Measurements from ENCODE around the gene RAET1L. TPM values are rescaled to one million over a fixed set of nuclear protein-coding genes. Genes with fewer than 3 reads are reported as not detected.
"Not testable (repeated sequence)": the region's sequence is repeated elsewhere in the genome, so short reads cannot be mapped to it uniquely, and the experiment has no call there.

Gene RAET1L
- total RNA-seq, 1 experiment from 2014 or later, result not detected

DNA sequence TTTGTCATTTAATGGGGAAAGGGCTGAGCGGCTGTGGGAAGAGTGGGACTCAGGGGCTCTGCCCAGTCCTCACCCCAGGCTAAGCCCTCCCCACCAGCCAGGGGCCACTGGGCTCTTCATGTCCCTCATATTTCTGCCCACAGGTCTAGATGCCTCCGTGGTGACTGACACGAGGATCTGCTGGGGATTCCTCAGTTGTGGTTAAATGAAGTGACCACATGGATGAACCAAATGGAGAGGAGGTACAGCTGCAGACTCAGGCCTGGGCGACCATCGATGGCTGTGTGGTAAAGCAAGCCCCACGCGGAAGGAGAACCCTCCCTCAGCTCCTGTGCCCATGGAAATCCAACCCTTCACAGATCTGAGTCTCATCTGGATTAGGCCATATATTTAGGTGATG lies 29.4 kb downstream of the RAET1L start:
- ChIA-PET CTCF (no interaction called here), POLR2A (ENCODE audit: low non-redundant PET) (no interaction called here)
- peaks cover 2% of the 10 kb centered on the region for H3K4me1 ChIP-seq (ENCODE audit: insufficient read depth, low read length, poor library complexity, severe bottlenecking)
- peaks cover 49% of the 10 kb centered on the region for H3K27me3 ChIP-seq (replicated peaks; ENCODE audit: insufficient read depth, low read depth, low read length, poor library complexity)
- no peaks in the 10 kb centered on the region for H3K36me3 ChIP-seq (ENCODE audit: insufficient read depth, low read length, poor library complexity, severe bottlenecking)
- DNase-seq (ENCODE audit: low spot score), result no peak
- H3K4me3 ChIP-seq (ENCODE audit: low read depth, low read length, poor library complexity, severe bottlenecking), result no peak overlapping the region
- H3K9me3 ChIP-seq (ENCODE audit: low read depth, low read length, poor library complexity, severe bottlenecking), result no peaks in the 10 kb centered on the region
- TF ChIP-seq, protein P1, sequence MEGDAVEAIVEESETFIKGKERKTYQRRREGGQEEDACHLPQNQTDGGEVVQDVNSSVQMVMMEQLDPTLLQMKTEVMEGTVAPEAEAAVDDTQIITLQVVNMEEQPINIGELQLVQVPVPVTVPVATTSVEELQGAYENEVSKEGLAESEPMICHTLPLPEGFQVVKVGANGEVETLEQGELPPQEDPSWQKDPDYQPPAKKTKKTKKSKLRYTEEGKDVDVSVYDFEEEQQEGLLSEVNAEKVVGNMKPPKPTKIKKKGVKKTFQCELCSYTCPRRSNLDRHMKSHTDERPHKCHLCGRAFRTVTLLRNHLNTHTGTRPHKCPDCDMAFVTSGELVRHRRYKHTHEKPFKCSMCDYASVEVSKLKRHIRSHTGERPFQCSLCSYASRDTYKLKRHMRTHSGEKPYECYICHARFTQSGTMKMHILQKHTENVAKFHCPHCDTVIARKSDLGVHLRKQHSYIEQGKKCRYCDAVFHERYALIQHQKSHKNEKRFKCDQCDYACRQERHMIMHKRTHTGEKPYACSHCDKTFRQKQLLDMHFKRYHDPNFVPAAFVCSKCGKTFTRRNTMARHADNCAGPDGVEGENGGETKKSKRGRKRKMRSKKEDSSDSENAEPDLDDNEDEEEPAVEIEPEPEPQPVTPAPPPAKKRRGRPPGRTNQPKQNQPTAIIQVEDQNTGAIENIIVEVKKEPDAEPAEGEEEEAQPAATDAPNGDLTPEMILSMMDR (conservative IDR thresholded peaks at IDR 0.05; ENCODE audit: low read depth, low read length), result no peak
- no peak for TF ChIP-seq EZH2 (IDR thresholded peaks at IDR 0.05; ENCODE audit: borderline replicate concordance, low read depth, low read length, poor library complexity, severe bottlenecking)
- no peak overlapping the region for H3K27ac ChIP-seq (ENCODE audit: low read depth, low read length, poor library complexity, severe bottlenecking)
- intact Hi-C loops (cut with micrococcal nuclease; ENCODE audit: unreplicated experiment), result no loop called here
- no TSS peak for BruUV-seq (replicated peaks)

DNA sequence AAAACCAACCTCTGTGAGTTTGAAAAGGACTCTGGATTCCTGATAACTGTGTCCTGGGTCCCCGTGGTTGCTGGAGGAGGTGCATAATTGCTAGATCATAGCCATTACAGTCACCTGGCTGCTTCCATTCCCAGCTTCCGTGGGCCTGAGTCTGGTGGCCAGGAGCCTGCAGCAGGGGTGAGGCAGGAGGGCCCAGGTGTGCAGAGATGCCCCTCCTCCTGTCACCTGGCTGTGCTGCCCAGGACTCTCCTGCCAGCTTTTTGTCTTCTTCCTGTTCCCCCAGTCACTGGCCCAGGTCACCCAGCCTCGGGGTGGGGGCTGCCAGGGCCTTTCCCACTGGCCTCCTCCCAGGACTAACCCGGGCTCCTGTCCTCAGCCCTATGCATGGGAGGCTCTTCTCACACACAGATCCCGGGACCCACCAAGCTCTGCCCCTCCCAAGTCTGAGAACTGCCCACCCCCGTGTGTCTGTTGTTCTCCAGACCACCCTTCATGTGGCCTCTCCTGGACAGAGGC lies 30.0 kb downstream of the RAET1L start:
- Histone ChIP-seq H3K4me1 (ENCODE audit: insufficient read depth, low read length, poor library complexity, severe bottlenecking) (peaks cover 8% of the 10 kb centered on the region), H3K27me3 (replicated peaks; ENCODE audit: insufficient read depth, low read depth, low read length, poor library complexity) (peaks cover 55% of the 10 kb centered on the region), H3K27ac (ENCODE audit: low read depth, low read length, poor library complexity, severe bottlenecking) (no peak overlapping the region), H3K9me3 (ENCODE audit: low read depth, low read length, poor library complexity, severe bottlenecking) (no peaks in the 10 kb centered on the region), H3K36me3 (ENCODE audit: insufficient read depth, low read length, poor library complexity, severe bottlenecking) (no peaks in the 10 kb centered on the region), H3K4me3 (ENCODE audit: low read depth, low read length, poor library complexity, severe bottlenecking) (no peak overlapping the region)
- intact Hi-C loops (cut with micrococcal nuclease; ENCODE audit: unreplicated experiment), result no loop called here
- BruUV-seq (replicated peaks), result no TSS peak
- POLR2A ChIA-PET (ENCODE audit: low non-redundant PET), result no interaction called here
- CTCF ChIA-PET, result no interaction called here
- DNase-seq (ENCODE audit: low spot score), result no peak
- TF ChIP-seq, protein P1 (conservative IDR thresholded peaks at IDR 0.05; ENCODE audit: low read depth, low read length), result no peak
- no peak for TF ChIP-seq EZH2 (IDR thresholded peaks at IDR 0.05; ENCODE audit: borderline replicate concordance, low read depth, low read length, poor library complexity, severe bottlenecking)

DNA sequence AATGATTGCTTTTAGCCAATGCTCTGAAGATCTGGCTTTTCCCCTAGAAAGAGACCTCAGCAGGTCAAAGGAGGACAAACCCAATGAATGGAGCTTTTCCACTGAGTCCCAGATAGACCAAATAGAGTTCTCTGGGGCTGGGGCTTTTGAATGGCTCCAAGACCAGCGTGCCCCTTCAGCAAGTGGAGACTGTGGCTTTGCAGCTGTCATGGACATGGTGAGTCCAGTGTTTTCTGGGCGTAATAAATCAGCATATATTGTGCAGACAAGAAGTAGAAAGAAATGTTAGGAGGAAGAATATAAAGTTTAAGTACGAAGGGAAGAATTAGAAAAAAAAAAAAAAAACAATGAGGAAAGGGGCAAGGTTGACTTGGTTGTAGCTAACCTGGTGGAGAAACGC lies 33.5 kb downstream of the RAET1L start:
- Histone ChIP-seq H3K36me3 (ENCODE audit: insufficient read depth, low read length, poor library complexity, severe bottlenecking) (no peaks in the 10 kb centered on the region), H3K4me1 (ENCODE audit: insufficient read depth, low read length, poor library complexity, severe bottlenecking) (peaks cover 14% of the 10 kb centered on the region), H3K27ac (ENCODE audit: low read depth, low read length, poor library complexity, severe bottlenecking) (no peak overlapping the region), H3K27me3 (replicated peaks; ENCODE audit: insufficient read depth, low read depth, low read length, poor library complexity) (peaks cover 82% of the 10 kb centered on the region), H3K4me3 (ENCODE audit: low read depth, low read length, poor library complexity, severe bottlenecking) (no peak overlapping the region), H3K9me3 (ENCODE audit: low read depth, low read length, poor library complexity, severe bottlenecking) (peaks cover 11% of the 10 kb centered on the region)
- intact Hi-C loops (cut with micrococcal nuclease; ENCODE audit: unreplicated experiment), result no loop called here
- no TSS peak for BruUV-seq (replicated peaks)
- POLR2A ChIA-PET (ENCODE audit: low non-redundant PET), result no interaction called here
- TF ChIP-seq, protein P1 (conservative IDR thresholded peaks at IDR 0.05; ENCODE audit: low read depth, low read length), result no peak
- peak; percentile 17 for TF ChIP-seq EZH2 (IDR thresholded peaks at IDR 0.05; ENCODE audit: borderline replicate concordance, low read depth, low read length, poor library complexity, severe bottlenecking)
- CTCF ChIA-PET, result interaction anchor here (0.5 kb wide), 1 partner anchor 15 kb away, joined by 3 read pairs; no protein-coding TSS in a partner anchor
- DNase-seq (ENCODE audit: low spot score), result no peak

DNA sequence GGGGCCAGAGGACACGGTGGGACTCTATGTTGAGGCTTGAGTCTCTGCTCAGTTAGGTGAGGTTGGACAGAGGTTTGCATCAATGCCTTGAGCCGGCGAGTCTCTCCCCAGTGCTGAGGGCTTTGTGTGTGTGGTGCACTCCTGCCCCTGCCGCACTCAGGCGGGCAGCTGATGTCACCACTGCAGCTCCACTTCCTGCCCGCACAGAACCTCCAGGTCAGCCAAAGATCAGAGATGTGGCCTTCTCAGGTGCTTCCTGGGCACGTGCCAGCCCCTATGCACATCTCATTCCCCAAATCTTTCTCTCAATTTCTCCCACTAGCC lies 33.9 kb downstream of the RAET1L start:
- DNase-seq (ENCODE audit: low spot score); BruUV-seq (replicated peaks); POLR2A ChIA-PET (ENCODE audit: low non-redundant PET): not testable (repeated sequence)

More for the DNA sequence above, 33.9 kb downstream of the RAET1L start:
- H3K9me3 ChIP-seq (ENCODE audit: low read depth, low read length, poor library complexity, severe bottlenecking), result peaks cover 11% of the 10 kb centered on the region
- intact Hi-C loops (cut with micrococcal nuclease; ENCODE audit: unreplicated experiment); H3K27ac ChIP-seq (ENCODE audit: low read depth, low read length, poor library complexity, severe bottlenecking); H3K36me3 ChIP-seq (ENCODE audit: insufficient read depth, low read length, poor library complexity, severe bottlenecking); H3K4me3 ChIP-seq (ENCODE audit: low read depth, low read length, poor library complexity, severe bottlenecking): not testable (repeated sequence)
- H3K27me3 ChIP-seq (replicated peaks; ENCODE audit: insufficient read depth, low read depth, low read length, poor library complexity), result peaks cover 86% of the 10 kb centered on the region
- CTCF ChIA-PET, result interaction anchor here (0.5 kb wide), 1 partner anchor 16 kb away, joined by 3 read pairs; no protein-coding TSS in a partner anchor
- peaks cover 14% of the 10 kb centered on the region for H3K4me1 ChIP-seq (ENCODE audit: insufficient read depth, low read length, poor library complexity, severe bottlenecking)

All from A673 (cell line).